Measurements from ENCODE around the gene HERC4.
"Not testable (repeated sequence)": the region's sequence is repeated elsewhere in the genome, so short reads cannot be mapped to it uniquely, and the experiment has no call there.

Gene HERC4

GRCh38 chr10:68049289-68050078 is 25.6 kb downstream of the HERC4 start:
- no peak for DNase-seq (ENCODE audit: low read depth in 2 of 2)

GRCh38 chr10:68047554-68048327 is 27.3 kb downstream of the HERC4 start:
- no peak for DNase-seq (ENCODE audit: low read depth in 2 of 2)

- no peak for DNase-seq (ENCODE audit: low read depth in 2 of 2)
Measured at GRCh38 chr10:68047122-68047521, 28.0 kb downstream of the HERC4 start.

GRCh38 chr10:68046642-68047041 is 28.4 kb downstream of the HERC4 start:
- DNase-seq (ENCODE audit: low read depth in 2 of 2), result no peak

DNA sequence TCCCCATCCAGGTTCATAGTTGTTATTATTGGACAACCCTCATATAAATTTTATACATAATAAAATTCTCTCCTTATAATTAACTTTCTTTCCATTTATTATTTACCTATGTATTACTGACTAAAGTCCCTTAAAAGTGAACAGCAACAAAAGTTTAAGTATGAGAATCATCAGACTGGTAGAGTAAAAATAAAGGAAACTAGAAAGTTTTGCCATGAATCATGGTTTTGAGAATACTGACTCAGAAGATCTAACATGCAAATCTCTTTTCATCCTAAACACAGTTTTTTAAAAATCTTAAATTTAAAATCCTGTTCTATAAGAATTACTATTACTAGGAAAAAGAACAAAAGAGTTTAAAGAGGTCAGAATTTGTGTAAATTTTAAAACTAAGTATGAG is 32.1 kb downstream of the HERC4 start:
- no peak for DNase-seq (ENCODE audit: low read depth in 2 of 2)

DNA sequence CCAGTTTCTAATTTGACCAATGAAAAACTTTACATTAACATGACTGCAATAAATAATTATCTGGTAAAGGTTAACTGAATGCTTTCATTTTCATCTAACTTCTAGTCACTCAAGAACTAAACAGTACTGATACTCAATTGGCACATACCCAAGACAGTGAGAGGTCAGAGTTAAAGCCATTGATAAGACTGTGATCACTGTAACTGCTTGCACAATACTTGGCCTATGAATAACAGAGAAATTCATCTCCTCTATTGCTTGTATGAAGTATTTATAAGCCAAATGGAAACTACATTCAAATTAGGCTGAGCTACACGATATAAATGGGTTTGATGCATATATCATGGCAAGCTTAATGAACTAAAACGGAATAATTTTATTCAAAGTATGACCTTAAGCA is 43.0 kb downstream of the HERC4 start:
- DNase-seq (ENCODE audit: low read depth in 2 of 2), result no peak

GRCh38 chr10:68027429-68027828 is 47.7 kb downstream of the HERC4 start:
- DNase-seq (ENCODE audit: low read depth in 2 of 2), result no peak

GRCh38 chr10:68023292-68023691 is 51.8 kb downstream of the HERC4 start:
- no peak for DNase-seq (ENCODE audit: low read depth in 2 of 2)

GRCh38 chr10:68022324-68022723 is 52.8 kb downstream of the HERC4 start:
- not testable (repeated sequence) for DNase-seq (ENCODE audit: low read depth in 2 of 2)

DNA sequence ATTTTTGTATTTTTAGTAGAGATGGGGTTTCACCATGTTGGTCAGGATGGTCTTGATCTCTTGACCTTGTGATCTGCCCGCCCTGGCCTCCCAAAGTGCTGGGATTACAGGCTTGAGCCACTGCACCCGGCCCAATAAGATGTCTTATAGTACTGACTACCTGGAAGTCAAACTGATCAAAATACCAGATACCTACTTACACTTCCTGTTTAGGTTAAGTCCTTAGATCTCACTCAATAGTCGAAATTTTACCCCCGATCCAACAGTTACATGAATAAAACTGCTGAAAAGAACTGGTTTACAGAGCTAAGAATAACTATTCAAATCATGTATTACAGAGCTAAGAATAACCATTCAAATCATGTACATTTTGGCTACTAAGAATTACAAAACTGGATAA is 58.6 kb downstream of the HERC4 start:
- DNase-seq (ENCODE audit: low read depth in 2 of 2), result not testable (repeated sequence)

DNA sequence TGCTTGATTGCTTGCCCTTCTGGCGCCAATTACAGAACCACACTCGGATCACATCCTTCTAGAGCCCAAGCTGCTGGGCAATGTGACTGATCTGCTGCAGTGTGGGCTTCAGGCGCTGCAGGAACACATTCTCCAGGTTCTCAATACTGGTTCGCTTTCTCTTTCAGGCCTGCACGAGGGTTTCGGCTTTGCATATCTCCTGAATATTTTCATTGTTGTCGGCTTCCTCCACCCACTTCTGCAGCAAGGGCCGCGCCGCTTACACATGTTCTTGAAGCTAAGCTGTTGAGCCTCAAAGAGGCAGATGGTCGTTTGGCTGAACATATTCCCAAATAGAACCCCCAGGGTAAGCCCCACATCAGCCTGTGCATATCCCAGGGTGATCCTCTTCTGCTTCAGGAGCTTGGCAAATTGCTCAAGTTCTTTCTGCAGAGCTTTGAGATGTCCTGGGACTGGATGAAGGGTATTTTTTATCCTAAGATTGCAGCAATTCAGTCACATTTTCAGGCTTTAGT is 64.6 kb downstream of the HERC4 start:
- no peak for DNase-seq (ENCODE audit: low read depth in 2 of 2)

GRCh38 chr10:68007356-68007755 is 67.7 kb downstream of the HERC4 start:
- DNase-seq (ENCODE audit: low read depth in 2 of 2), result no peak

- DNase-seq (ENCODE audit: low read depth in 2 of 2), result no peak
Measured at GRCh38 chr10:68001539-68001938, 73.5 kb downstream of the HERC4 start.

GRCh38 chr10:68001000-68001399 is 74.1 kb downstream of the HERC4 start:
- DNase-seq (ENCODE audit: low read depth in 2 of 2), result no peak

DNA sequence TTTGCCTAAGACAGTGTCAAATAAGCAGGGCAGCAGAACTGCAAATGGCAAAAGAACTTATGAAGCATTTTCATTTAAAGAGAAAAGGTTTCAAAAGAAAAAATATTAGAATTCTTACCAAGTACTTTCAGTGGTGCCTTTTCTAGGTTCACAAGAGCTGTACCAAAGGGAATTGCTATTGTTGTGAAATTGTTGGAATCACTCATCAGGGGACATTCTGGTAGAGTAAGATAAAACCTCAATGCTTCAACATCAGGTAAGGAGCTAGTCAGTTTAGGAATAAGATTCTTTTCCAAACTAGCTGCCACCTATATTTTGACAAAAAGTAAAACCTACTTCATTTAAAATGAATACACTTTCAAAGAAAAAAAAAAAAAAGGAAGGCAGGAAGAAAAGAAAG is 85.0 kb downstream of the HERC4 start:
- DNase-seq (ENCODE audit: low read depth in 2 of 2), result no peak

DNA sequence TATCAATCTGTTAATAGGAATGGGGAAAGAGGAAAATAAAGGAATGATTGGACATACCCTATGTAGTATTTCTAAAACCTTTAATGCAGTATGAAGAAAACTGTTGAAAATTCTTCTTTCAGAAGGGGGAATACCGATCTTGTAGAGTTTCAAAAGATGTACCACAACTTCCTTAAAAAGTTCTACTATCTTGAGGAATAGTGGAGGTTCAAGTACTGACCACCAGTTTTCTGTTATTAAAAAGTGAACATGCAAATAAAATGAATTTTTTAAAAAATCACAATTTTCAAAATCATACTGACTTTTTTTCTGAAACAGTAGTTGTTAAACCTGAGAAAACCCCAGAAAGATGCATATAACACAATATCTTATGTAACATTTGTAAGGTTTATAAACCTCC is 86.5 kb downstream of the HERC4 start:
- no peak for DNase-seq (ENCODE audit: low read depth in 2 of 2)

- not testable (repeated sequence) for DNase-seq (ENCODE audit: low read depth in 2 of 2)
Measured at GRCh38 chr10:67982603-67983002, 92.5 kb downstream of the HERC4 start.

- no peak for DNase-seq (ENCODE audit: low read depth in 2 of 2)
Measured at GRCh38 chr10:67978749-67979148, 96.3 kb downstream of the HERC4 start.

DNA sequence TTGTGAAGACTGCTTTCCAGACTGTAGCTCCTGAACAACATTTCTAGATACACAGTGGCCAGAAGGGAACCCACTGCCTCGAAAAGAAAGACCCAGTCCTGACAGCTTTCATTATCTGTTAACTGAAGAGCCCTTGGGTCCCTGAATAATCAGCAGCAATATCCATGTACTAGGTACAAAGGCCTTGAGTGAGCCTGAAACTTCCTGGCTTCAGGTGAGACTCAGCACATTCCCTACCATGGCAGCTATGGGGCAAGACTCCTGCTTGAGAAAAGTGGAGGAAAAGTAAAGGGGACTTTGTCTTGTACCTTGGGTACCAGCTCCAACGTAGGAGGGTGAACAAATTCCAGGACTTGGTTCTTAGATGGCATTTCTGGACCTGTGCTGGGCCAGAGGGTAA is 97.8 kb downstream of the HERC4 start:
- no peak for DNase-seq (ENCODE audit: low read depth in 2 of 2)

GRCh38 chr10:67976292-67977245 is 98.5 kb downstream of the HERC4 start:
- no peak for DNase-seq (ENCODE audit: low read depth in 2 of 2)

DNA sequence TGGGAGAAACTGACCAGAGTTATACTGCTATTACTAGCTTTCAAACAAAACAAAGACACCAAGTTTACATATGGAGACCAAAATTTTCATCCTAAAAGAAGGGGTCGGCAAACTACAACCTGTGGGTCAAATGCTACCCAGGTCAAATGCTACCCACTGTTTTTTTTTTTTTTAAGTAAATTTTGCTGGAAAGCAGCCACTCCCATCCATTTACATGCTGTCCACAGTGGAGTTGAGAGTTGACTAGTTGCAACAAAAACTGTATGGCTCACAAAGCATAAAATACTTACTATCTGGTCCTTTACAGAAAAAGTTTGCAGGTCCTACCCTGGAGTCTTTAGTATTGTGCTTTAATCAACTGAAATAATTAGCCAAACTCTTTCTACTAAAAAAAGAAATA is 99.2 kb downstream of the HERC4 start:
- no peak for DNase-seq (ENCODE audit: low read depth in 2 of 2)

GRCh38 chr10:67971311-67971710 is 103.8 kb downstream of the HERC4 start:
- DNase-seq (ENCODE audit: low read depth in 2 of 2), result no peak

Measured in fibroblast of skin of left biceps (primary cell).